GM19035 (cell line): ENCODE results near the gene PTPRU.
"Not testable (repeated sequence)": the region's sequence is repeated elsewhere in the genome, so short reads cannot be mapped to it uniquely, and the experiment has no call there.

Experiments
- ATAC-seq: cut with Tn5 transposase; IDR thresholded peaks from one replicate; pipeline ENCODE4 v1.9.1; 2021; ENCODE audit not compliant: unreplicated experiment

PTPRU gene

DNA sequence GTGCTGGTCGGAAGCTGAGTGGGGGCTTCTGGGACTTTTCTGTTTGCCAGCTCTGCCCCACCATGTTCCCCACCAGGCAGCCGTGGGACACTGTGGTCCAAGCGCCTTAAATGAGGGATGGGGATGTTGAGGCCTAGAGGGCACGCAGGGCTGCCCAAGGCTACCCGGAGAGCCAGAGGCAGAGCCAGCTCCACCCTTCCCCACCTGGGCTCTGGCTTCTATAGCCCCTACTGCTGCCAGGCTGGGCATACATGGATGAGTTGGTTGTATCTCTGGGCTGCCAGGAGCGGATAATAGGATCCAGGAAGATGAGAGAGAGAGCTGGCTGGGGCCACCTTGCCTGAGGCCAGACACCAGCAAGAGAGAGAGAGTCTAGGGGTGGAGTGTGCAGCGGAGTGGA lies 49.4 kb downstream of the PTPRU start:
- no peak for ATAC-seq

DNA sequence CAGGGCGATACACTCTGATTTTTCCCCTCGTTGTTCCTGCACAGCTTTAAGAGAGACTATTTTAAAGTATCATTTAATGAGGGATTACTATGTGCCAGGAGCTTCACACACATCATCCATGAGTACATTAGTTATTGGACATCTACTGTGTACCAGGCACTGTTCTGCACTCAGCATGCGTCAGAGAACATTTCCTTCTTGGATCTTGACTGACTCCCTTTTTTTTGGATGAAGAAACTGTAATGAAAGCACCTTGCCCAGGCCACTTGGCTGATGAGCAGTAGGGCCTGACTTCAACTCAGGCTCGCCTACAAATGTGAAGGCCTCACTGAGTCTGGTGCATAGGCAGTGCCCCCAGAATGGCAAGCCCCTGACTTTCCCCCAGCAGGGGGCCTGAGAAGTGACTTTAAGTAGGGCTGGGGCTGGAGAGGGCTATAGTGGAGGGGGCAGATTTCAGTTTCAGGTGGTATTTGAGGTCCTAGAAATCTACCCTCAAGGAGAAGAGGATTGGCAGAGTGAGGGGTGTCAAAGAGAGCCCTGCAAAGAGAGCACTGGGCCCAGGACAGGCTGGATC lies 50.0 kb downstream of the PTPRU start:
- no peak for ATAC-seq

GRCh38 chr1:29289493-29289892 lies 53.2 kb downstream of the PTPRU start:
- ATAC-seq = no peak

GRCh38 chr1:29290414-29290985 lies 54.2 kb downstream of the PTPRU start:
- ATAC-seq = no peak

DNA sequence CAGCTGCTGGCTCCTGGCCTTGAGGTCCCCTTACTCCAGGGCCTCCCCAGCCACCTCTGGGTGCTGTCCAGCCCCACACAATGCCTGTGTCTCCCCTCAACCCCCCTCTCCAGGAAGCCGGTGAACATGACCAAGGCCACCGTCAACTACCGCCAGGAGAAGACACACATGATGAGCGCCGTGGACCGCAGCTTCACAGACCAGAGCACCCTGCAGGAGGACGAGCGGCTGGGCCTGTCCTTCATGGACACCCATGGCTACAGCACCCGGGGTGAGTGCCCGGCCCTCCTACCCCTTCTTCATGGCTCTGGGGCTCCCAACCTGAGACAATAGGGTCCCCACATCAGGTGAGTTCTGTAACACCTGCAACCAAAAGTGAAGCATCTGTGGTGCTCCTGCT lies 55.4 kb downstream of the PTPRU start:
- ATAC-seq = no peak

GRCh38 chr1:29292344-29292743 lies 56.0 kb downstream of the PTPRU start:
- ATAC-seq = no peak

DNA sequence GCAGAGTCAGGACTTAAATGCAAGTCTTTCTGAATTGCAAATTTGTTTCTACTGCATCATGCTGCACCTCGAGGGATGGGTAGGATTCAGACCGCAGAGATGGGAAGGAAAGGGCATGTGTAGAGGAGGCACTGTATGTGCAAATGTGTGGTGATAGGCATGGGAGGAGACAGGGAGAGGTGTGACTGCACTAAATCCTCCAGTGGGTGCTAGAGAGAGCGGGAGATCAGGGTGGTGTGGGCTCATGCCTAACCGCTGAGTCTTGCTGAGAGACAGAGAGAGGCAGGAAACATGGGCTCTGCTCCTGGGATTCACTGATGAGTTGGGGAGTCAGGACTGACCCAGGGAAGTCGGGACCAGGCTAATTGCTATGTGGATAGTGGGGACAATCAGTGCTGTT lies 61.1 kb downstream of the PTPRU start:
- no peak for ATAC-seq

DNA sequence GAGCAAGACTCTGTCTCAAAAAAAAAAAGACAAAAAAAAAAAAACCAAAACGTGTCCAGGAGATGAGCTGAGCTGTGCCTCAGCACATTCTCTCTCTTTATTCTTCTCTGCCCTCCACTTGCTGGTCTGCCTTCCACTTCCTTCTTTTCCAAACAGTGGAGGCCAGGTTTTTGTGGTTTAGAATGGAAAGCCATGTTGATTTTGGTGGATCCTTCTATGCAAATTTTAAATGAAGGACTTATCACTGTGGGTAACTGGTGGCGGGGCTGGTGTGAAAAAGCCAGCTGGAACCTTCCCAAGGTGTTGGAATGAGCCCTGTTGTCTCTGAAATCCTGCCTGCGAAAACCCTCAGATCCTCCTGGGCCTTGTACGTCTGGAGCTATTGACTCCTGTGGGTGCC lies 61.9 kb downstream of the PTPRU start:
- no peak for ATAC-seq

GRCh38 chr1:29299446-29299845 lies 63.1 kb downstream of the PTPRU start:
- no peak for ATAC-seq

DNA sequence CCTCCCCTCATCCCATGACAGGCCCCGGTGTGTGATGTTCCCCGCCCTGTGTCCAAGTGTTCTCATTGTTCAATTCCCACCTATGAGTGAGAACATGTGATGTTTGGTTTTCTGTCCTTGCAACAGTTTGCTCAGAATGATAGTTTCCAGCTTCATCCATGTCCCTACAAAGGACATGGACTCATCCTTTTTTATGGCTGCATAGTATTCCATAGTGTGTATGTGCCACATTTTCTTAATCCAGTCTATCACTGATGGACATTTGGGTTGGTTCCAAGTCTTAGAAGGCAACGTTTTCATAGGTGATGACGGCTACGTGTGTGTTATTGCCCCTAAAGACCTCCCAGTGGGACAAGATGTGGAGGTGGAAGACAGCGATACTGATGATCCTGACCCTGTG lies 65.4 kb downstream of the PTPRU start:
- not testable (repeated sequence) for ATAC-seq

GRCh38 chr1:29303201-29304024 lies 67.1 kb downstream of the PTPRU start:
- ATAC-seq = no peak

DNA sequence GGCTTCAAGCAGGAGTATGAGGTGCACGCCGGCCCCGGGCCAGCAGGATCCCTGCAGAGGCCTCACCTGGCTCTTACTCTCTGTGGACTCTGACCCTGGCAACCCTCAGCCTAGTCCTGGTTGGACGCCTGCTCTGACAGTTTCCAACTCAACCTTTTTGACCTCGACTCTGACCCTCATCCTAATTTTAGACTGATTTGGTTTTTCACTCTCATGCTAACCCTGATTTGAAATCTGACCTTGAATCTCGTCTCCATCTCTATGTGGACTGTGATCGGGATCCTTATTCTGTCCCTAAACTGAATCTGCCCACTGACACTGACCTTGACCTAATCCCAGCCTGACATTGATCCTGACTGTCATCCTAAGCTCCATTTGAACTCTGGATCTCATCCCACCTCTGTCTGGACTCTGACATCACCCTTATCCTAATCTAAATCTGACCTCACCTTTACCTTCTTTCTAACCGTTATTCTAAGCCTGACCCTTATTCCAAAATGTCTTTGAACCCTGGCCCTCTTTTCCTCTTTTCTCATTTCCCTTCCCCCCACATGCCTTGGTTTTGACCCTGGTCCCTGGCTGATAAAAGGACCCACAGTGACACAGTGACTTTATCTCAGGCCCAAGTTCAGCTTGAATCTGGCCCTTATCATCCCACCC lies 67.8 kb downstream of the PTPRU start:
- no peak for ATAC-seq

DNA sequence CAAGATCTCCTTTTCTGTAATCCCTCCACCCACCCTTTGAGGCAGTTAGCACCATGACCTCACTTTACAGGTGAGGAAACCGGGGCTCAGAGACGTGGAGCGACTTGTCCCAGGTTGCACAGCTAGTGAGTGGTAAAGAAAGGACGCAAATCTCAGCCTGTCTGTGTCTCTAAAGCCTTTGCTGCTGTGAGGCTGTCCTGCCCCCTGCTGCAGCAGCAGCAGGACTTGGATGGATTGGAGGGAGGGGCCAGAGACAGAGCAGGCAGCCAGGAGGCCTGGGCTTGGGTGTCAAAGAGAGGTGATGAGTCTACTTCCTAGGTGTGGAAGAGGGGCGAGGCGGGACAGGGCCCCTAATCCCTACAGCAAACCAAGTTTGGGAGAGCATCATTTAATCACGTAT lies 69.6 kb downstream of the PTPRU start:
- no peak for ATAC-seq

DNA sequence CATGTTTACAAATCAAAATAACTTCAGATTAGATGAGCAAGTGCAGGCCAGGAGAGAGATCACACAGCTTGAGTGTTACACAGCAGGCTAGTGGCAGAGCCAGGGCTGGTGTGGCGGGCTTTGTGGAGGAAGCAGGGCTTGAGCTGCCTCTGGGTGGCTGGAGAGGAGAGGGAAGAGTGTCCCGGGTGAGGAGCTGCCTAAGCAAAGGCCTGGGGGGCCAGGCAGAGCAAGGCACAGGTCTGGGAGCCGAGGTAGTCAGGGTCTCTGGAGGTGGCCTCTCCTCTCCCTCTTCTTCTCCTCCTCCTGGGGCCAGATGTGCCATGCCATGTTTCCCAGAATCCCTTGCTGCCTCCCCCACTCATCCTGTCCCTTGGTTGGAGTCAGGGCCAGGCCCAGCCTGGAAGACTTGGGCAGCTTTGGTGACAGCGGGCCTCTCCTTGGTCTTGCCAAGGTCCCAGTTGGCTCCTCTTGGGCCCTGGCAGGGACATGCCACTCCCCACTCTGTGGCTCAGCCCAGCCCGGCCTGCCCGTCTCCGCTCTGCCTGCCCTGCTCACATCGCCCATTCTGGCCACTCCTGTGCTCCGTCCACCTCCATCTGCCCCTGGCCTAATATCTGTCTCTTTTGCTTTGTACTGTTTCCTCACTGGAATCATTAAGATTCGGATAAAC lies 70.3 kb downstream of the PTPRU start:
- ATAC-seq = no peak

DNA sequence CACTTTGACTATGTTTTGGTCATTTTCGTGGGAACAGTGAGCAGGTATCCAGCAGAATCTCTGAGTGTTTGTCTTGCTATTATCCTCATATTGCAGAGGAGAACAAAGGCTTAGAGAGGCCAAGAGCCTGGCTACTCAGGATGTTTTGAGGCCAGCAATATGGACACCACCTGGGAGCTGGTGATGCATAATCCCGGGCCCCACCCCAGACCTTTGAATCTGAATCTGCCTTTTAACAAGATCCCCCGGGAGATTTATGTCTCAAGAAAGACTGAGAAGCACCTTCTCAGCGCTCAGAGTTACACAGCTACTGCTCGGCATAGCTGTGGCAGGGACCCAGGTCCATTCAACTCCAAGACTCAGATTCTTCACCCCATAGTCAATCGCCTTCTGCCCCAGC lies 72.8 kb downstream of the PTPRU start:
- ATAC-seq = no peak

DNA sequence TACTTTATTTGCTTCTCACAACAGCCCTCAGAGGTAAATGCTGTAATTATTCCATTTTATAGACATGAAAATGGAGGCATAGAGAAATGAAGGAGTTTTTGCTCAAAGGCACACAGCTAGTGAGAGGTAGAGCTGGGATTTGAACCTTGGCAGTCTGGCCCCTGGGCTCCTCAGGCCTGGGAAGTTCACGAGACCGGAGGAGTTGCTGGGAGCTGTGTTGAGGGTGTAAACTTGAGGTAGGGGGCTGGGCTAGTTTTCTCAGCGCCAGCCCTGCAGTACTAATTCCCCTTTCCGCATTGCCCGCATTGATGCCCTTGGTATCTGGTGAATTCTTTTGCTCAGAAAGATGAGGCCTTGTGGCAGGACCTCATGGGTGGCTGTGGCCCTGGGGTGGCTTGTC lies 73.3 kb downstream of the PTPRU start:
- no peak for ATAC-seq

DNA sequence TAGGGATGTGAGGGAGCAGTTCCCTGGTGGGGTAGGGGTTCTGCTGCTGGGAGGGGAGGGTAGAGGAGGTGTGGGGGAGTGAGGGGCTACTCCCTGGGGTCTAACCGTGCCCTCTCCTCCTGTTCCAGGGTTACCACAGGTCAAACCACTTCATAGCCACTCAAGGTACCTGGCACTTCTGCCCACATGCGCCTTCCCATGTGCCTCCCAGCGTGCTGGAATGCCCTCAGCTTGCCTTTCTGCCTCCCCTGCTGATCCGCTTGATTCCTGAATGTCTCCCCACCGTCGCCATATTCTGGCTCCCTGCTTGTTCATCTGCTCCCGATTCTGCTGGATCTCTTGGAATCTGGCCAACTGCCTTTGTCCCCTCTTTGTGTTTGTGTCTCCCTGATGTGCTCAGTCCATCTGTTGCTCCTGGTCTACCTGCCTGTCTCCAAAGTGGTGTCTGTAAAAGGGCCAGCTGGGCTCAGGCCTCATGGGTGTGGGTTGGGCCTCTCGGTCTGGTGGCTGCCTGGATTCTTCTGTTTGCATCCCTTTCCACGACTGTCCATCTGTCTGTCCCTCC lies 74.4 kb downstream of the PTPRU start:
- ATAC-seq = no peak

- no peak for ATAC-seq
These were observed 75.2 kb downstream of the PTPRU start for GRCh38 chr1:29311352-29312030.

- ATAC-seq = no peak
These were observed 76.4 kb downstream of the PTPRU start for GRCh38 chr1:29312469-29313461.
